Stimulated activated CD8-positive, alpha-beta memory T cell treated with anti-CD3 and anti-CD28 coated beads, Interleukin-15, amount 100 ng/mL, for 1 hour (primary cell): ENCODE data around the gene CDH4.
"Not testable (repeated sequence)": the region's sequence is repeated elsewhere in the genome, so short reads cannot be mapped to it uniquely, and the experiment has no call there.

Experiments used
- DNase-seq: peaks from one replicate; pipeline ENCODE4 v3.0.0-alpha.2; 2020; ENCODE audit warnings: low read depth

The CDH4 gene

DNA sequence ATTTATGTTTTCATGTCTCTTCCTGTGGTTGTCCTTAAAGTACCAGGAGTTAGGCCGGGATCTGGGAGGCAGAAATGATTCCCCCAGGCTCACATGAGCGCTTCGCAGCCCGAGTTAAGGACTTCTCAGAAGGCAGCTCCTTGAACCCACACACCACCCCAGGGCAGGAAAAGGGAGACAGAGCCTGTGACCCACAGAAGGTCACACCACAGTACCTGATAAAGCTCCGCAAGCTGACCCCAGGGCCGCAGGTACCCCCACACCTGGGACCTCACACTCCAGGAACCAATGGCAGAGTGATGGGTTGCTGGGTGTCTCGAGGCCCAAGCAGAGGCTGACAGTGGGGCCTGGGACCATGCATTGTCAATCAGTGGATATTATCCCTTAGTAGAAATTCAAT is 207.6 kb downstream of the CDH4 start:
- no peak for DNase-seq

DNA sequence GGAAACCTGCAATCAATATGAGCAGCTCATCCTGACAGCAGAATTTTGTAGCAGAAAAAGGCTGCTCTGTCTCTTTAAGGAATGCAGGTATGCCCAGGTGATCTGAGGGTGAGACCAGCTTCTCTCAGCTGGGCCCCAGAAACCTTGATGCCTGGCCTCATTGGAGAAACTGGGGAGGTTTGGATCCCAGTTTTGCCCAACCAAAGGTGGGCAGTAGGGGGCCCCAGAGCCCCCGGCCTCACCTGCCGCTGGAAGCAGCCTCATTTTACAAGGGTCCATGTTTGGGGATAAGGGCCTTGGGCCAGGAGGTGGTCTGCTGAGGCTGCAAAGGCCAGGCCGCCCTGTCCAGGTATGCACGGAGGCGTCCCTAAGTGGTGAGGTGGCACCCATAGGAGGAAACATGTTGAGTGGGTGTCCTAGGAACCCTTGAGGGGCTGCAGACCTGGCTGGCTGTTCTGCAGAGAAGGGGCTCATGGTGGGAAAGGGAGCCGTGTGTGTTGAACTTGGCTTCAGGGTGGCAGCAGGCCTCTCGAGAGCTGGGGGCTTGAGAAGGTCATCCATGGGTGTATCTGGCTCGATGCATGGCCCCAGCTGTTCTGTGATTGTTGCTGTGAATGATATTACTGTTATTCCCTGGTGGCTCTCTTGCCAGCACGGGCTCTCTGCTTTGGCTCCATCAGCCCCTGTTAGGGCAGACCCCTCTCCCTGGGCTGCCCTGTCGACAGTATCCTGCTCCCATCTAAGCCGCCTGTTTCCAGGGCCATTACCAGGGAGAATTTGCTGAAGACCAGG is 208.4 kb downstream of the CDH4 start:
- no peak for DNase-seq

DNA sequence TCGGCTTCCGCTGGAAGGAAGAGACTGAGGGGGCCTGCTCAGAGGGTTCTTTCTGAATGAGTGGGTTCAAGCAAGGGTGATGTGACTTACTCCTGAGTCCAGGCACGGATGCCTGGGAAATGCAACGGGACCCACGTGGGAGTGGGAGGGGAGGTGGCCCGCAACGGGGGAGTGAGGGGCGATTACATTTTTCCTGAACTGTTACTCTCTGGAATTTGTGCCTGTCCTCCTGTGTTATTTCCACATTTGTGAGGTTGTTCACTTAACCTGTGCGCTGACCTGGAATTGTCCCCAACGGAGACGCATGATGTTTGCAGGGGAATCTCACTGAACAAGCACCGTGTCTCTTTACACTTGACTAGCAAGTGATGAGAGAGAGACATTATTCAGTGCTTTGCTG is 209.4 kb downstream of the CDH4 start:
- no peak for DNase-seq

DNA sequence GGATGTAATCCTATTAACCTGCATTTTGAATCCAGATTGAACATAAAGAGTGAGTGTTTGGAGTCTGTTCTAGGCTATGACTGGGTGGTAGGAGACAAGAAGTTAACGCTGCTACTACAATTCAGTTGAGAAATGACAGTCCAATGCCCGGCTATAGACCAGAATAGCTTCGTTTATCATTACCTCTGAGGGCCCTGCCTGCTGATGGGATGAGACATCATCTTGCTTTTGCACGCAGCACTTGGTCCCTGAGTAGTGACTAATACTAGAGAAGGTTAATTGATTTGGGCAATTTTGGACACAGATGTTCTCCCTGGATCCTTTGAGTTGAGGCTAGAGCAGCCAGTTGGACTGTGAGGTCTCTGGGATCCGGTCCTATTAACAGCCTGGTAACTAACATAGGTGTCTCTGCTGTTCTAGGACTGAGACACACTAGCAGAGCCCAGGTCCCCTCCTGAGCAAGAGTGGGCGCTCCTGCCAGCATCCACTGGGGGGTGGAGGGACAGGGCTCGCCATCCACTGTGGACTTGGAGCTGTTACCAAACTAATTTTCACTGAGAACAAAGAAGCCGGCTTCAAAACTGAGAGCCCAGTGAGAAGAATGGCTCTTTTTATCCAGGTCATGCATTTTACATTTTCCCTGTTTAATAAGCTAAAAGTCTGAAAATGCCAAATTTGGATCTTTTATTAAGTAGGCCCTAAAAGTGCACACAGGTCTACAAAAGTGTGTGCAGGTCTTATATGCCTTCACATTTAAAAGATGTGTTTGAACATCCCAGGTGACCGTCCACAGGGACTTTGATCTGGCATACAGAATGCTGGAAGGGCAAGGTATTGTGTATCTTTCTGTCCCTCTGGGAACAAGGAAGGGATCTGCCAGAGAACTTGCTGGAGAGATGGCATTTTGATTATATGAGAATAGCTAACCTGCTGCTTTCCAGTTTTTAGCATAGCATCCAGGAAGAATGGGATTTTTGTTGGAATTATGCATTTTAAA is 212.5 kb downstream of the CDH4 start:
- no peak for DNase-seq

DNA sequence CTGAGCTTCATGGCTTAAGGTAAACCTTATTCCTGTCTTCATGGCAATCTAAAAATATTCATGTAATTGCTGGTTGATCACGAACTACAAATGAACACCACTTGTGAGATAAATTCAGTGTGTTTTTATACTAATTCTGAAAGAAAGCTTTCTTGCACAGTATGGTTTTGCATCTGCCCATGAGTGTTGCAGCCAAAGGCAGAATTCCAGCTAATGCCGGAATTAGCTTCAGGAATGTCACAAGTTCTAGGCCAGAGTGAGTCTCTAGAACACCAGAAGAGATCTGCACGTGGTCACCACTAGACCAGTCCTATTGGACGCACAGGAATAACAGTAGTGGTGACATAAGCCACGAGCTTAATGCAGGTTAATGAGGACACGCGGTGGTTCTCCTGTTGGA is 223.7 kb downstream of the CDH4 start:
- no peak for DNase-seq

DNA sequence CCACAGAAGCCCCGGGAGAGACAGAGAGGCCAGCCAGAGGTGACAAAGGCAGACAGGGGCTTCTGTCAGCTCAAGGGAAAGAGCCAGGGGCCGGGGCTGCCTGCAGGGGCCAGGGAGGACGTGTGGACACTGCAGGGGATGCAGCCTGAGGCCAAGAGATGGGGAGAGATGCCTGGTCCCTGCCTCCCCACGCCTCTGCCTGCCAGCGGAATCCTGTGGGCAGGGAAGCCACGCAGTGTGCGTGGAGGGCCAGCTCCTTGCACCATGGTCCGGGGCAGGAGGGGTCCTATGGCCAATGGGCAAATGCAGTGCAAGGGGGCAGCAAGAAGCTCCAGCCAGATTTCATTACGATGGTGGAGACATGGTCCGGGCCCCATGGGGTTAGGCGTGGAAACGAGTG is 224.9 kb downstream of the CDH4 start:
- no peak for DNase-seq

DNA sequence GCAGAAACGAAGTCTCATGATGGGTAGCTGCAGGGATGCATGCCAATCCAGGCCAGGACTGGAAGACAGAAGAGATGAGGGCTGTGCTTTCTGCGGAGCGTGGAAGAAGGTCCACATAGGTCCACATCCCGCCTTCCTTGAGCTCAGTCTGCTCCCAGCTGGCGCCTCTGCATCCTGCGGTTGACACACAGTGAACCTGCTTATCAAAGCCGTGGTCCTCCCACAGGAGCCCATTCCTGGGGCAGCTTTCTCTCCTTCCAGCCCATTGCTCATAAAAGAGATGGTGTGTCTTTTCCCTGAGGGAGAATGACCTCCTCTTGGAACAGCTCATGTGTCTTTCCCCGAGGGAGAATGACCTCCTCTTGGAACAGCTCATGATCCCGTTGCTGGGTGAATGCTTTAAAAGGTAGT is 225.4 kb downstream of the CDH4 start:
- no peak for DNase-seq

DNA sequence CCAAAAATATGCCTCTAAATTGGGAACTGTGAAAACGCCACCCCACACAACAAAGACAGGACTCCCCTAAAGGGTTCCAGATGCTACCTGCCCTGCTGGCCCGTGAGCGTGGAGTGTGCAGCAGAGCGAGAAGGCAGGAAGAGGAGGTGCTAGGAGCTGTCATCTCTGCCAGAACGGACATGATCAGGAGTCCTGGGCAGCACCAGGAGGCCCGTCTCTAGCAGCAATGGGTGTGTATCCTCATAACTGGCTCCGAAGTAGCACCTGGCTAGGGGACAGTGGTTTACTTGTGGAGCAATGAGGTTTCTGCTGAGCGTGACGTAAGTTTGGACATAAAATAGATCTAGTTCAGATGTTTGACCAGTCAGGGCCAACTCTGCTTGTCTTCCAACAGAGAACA is 226.0 kb downstream of the CDH4 start:
- DNase-seq: no peak

DNA sequence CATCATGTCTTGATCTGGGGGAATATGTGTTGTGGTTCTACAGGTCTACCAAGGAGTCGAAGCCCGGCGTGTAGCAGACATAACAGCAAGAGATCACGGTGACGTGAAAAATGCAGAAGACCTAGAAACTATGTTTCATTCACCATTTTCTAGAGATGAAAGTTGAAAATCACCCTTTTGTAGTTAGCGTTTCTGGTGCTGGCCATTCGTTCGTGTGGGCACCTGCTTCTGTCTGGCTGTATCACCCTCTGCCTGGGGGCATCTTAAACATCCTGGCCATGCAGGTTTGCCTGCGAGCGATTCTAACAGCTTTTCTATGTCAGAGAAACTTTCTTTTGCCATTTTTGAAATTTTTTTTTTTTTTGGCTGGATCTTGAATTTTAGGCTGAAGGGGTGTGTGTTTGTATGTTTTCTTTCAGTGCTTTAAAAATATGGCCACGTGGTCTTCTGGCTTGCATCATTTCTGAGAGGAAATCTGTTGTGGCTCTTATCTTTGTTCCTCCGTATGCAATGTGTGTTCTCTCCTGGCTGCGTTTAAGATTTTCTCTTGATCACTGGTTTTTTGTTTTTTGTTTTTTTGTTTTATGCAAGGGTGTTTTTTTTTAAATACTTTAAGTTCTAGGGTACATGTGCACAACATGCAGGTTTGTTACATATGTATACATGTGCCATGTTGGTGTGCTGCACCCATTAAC is 226.7 kb downstream of the CDH4 start:
- no peak for DNase-seq

DNA sequence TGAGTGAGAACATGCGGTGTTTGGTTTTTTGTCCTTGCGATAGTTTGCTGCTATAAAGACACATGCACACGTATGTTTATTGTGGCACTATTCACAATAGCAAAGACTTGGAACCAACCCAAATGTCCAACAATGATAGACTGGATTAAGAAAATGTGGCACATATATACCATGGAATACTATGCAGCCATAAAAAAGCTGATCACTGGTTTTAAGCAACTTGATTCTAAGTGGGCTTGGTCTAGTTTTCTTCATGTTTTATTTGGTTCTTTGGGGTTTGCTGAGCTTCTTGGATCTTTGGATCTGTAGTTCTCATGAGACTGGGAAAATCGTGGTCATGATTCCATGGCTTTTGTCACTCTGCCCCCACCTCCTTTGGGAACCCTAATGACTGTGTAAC is 227.4 kb downstream of the CDH4 start:
- not testable (repeated sequence) for DNase-seq

DNA sequence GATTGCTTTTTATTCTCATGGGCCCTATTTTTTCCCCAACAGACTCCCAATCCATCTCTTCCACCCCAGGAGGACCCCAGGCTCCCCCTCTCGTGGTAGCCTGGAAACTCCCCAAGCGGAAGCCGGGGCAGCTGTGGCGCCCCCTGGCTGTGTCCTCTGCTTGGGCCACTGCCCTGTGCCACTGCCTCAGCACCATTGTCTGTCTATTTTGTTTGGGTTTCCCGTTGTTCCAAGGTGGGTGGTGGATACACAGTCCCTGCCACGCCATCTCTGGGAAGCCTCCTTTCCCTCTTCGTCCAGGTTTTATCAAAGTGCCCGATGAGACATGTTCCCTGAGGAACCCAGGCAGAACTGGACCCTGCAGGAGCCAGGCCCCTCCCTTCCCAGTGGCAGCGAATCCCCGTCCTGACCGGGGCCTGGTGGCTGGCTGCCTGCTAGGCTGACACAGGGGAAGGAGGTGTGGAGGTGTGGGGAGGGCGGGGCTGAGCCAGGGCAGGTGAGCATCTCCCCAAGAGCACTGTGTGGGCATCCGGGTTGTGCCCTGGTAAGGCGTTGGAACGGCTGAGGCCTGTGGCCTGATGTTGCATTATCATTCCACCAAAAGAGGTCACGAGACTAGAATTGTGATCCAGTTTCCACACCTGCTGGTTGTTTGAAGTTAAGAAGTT is 228.2 kb downstream of the CDH4 start:
- no peak for DNase-seq

DNA sequence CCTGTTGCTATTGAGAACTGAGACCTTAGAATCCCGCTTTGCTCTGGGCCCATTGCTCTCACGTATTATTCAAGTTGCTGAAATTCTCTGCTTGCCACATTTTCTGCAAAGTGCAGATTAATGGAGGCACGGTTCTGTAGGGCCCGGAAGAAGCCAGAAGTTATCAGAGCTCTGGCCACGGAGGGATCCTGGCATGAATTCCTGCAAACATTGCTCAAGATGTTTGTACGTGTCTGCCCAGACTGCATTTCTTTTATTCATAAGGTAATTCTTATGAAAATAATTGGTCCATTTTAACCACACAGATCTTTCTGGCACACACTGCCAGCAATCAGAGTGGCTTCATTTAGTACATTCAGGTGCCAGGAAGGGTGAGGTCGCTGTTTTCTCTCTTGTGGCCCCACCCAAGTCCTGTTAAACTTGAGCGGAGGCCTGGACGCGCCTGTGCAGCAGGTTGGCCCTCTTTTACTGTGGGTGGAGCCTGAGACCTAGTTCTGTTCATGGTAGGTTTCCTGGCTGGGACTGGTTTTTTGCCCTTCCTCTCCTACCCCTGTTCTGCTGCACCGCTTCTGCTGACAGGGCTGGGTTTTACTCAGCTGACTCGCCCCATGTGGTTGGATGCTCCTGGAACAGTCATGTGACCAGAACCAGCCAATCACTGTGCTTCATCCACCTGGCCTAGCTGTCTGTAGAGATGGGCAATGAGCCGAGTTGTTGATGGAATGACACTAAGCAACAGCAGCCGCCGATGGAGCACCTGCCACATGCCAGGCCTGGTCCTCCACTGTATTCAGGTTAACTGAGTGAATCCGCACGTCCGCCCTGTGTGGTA is 230.2 kb downstream of the CDH4 start:
- DNase-seq: no peak

DNA sequence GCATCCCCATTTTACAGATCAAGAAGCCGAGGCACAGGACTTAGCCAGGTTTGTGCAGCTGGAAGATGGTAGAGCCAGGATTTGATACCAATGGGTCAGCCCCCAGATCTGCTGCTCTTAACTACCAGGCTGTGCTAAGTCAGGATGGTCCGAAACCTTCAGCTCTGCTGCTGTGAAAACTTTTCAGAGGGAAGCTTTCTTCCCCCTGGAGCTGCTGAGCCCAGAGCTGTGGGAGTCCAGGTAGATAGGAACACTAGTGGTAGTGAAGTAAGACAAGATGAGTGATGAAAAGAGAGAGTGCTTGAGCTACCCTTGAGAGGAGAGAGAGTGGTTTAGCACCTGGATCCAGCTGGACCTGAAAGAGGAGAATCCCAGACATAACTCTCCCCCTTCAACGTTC is 230.8 kb downstream of the CDH4 start:
- DNase-seq: no peak

DNA sequence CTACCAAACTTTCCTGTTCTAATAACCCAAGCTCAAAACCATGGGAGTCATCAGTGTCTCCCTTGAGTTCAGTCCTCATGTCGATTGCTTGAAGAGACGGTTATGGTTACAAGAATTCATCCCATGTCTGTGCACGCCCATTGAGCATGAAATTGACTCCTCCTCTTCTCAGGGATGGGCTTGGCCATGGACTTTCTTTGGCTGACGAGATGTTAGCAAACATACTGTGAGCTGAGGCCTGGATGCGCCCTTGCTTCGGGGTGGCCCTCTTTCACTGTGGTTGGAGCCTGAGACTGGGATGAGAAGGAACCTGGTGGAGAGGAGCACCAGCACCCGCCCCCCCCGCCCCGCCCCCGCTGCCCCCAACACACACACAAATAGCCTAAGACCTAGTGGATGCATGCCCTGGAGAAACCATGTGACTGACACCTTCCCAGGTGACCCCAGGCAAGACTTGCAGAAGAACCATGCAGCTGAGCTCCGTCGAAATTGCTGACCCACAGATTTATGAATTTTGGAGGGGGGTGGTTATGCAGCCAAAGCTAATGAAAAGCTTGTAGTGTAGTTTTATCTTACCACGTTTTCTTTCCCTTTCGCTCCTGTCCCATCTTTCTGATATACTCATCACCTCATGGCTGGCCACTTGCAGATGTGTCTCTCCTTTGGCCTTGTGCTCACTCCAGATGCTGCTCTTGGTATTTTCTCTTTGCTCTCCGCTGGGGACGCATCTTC is 231.4 kb downstream of the CDH4 start:
- no peak for DNase-seq

DNA sequence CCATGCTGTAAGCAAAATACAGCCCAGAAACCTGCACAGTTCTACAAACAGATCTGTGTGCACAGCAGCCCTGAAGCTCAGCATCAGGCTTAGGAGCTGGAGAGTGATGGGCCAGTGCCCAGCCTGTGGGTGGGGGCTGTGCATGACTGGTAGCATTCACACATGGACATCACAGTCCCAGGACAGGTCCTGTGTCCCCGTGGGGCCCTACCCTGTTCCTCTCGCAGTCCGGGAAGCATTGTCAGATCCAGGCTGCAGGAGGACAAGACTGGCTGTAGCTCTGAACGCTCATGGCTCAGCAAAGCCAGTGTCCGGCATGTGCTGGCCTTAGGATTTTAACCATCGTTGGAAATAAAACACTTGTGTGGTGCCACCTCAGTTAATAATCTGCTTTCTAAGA is 234.1 kb downstream of the CDH4 start:
- no peak for DNase-seq

DNA sequence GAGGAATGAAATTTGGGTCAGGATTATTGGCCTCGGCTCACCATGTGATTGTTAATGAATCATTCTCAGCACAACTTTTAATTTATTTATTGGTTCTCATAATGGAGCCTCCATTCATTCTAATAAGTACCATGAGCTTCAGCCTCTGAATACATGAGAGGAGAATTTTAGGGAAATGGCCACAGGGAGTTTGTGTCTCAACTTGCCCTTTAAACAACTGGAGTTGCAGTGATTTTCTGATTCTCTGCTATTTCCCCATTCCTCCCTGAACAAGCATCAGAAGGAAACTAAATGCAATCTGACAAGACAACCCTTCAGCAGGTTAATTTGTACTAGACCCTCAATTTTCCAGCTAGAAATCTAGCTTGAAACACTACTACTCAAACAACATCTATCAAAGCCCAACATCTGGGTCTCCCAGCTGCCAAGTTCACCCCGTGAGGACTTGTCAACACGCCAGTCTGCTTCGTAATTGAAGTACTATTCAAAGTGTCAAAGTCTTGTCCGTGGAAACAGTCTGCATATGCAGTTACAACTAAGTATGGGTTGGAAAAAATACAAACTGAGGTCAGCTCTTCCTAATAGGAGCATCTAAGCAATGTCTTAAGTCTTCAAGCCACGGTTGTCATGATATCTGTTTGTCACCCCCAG is 235.4 kb downstream of the CDH4 start:
- no peak for DNase-seq

DNA sequence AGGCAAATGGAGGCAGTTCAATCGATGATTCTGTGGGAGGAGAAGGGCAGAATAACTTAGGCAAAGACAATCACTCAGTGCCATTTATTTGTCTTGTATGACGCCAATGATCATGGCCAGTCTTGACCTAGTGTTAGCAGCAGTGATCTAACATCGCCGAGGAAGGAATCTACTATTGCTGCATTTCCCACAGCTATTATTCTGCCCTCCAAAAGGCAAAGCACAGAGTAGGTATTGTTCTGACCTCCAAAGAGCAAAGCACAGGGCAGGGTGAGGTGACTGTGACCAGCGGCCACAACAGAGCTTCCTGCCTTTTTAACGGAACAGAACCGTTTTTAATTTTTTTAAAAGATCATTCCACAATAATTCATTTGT is 235.9 kb downstream of the CDH4 start:
- no peak for DNase-seq

DNA sequence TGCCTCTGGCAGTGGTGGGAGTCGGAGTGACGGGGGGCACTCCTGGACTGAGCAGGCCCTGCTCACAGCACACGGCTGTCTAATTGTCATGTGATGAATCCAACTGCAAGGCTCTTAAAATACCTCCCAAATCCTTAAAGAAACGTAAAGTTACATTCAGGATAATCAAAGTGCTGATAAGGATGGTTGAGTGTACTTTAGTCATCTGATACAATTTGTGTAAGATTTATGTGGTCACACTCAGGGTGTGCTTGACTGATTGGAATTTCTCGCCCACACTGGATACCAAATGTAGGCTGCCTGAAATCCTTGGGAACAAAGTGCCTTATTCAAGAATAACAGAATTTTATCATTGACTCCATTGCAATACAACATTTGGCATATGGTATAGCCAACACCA is 238.7 kb downstream of the CDH4 start:
- no peak for DNase-seq

DNA sequence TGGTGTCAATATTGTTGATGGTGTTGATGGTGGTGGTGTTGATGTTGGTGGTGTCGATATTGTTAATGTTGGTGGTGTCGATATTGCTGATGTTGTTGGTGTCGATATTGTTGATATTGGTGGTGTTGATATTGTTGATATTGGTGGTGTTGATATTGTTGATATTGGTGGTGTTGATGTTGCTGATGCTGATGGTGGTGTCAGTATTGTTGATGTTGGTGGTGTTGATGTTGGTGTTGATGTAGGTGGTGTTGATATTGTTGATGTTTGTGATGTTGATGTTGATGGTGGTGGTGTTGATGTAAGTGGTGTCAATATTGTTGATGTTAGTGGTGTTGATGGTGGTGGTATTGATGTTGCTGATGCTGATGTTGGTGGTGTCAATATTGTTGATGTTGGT is 240.0 kb downstream of the CDH4 start:
- DNase-seq: no peak

DNA sequence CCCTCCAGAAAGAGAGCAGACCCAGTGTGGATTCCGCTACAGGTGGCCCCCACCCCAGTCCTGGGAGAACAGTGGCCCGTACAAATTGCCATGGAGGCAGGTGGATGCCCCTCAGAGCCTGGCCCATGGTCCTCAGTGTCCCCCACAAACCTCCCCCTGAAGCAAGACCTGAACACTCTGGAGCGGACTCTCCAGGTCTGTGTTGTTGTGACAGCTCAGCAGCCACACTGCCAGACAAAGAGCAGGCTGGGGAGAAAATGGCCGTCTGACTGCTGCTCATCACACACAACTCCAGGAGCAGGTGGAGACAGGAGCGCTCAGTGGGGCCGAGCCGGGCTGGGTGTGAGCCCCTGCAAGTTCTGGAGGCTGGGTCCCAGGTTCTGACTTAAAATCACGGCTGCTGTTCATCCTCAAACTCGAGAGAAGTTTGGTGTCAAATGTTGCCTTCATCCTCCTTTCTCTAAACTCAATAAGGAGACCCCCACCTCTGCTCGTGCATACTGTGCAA is 241.8 kb downstream of the CDH4 start:
- DNase-seq: no peak
